ENCODE measurements around the gene ABHD3.

DNA sequence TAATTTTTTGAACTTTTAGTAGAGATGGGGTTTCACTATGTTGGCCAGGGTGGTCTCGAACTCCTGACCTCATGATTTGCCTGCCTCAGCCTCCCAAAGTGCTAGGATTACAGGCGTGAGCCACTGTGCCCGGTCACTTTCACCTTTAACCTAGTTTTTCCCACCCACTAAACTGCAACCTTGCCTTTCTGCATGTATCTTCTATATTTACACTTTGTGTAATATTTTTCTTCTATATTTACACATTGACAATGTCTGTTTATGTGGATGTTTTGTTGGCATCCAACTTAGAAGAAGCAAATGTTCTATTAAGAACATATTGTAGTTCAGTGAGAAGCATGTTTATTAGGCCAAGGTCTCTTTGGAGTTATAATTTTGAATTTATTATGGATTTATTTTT, 65.8 kb downstream of the ABHD3 start:
- TF ChIP-seq, protein P1, sequence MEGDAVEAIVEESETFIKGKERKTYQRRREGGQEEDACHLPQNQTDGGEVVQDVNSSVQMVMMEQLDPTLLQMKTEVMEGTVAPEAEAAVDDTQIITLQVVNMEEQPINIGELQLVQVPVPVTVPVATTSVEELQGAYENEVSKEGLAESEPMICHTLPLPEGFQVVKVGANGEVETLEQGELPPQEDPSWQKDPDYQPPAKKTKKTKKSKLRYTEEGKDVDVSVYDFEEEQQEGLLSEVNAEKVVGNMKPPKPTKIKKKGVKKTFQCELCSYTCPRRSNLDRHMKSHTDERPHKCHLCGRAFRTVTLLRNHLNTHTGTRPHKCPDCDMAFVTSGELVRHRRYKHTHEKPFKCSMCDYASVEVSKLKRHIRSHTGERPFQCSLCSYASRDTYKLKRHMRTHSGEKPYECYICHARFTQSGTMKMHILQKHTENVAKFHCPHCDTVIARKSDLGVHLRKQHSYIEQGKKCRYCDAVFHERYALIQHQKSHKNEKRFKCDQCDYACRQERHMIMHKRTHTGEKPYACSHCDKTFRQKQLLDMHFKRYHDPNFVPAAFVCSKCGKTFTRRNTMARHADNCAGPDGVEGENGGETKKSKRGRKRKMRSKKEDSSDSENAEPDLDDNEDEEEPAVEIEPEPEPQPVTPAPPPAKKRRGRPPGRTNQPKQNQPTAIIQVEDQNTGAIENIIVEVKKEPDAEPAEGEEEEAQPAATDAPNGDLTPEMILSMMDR (conservative IDR thresholded peaks at IDR 0.05; ENCODE audit: low read depth, low read length), result no peak
- no peak for TF ChIP-seq EZH2 (IDR thresholded peaks at IDR 0.05; ENCODE audit: borderline replicate concordance, low read depth, low read length, poor library complexity, severe bottlenecking)

Measured in A673 (cell line).